ENCODE data around the gene EFNA3.

- TF ChIP-seq TAF1 (IDR thresholded peaks at IDR 0.05; ENCODE audit: borderline replicate concordance, insufficient read depth, low read length): no peak
- no peak for TF ChIP-seq REST (IDR thresholded peaks at IDR 0.05; ENCODE audit: insufficient read depth in 1 of 2, low read depth in 2 of 2, low read length in 2 of 2)
- no peak for TF ChIP-seq POLR2AphosphoS5 (IDR thresholded peaks at IDR 0.05; ENCODE audit: low read depth, low read length)
- no peak for TF ChIP-seq SIN3A (IDR thresholded peaks at IDR 0.05; ENCODE audit: borderline replicate concordance, insufficient read depth, low read length)
Observed at GRCh38 chr1:155048449-155049334, 29.9 kb upstream of the EFNA3 start.

All from PFSK-1 (cell line).